ENCODE results near the gene AKR1E2. TPM values are rescaled to one million over a fixed set of nuclear protein-coding genes. Genes with fewer than 3 reads are reported as not detected.

The AKR1E2 gene
- total and polyA plus RNA-seq, 10 of the 15 experiments (the other 5 are each of a cell fraction or from before 2014, with no cell fraction given) = not detected

DNA sequence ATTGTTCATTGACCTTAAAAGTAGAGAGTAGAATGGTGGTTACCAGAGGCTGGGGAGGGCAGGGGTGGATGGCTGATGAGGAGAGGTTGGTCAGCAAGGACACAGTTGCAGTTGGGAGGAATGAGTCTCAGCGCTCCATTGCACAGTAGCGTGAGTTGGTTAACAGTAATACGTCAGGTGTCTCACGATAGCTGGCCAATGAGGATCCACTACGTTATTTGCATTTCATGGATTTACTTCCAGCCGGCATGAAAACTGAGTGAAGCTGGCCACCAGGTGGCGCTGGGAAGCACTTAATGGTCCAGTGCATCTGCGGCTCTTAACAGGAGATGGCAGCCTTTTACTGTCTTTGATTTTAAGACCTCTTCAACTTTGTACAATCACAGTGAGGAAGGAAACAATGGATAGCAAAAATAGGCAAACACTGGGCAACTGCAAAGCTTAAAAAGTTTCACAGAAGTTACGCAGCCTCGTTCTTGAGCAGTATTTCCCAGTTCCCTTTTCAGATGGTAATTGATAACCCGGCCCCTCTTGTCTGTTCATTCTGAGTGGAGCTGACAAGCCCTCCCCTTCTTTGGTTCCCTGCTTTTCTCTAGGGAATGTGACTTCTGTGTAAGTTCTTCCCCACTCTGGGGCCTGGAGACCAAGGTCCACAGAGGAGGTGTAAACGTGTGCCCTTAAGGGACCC is 23.7 kb downstream of the AKR1E2 start (continued):
- TF ChIP-seq, protein P1, sequence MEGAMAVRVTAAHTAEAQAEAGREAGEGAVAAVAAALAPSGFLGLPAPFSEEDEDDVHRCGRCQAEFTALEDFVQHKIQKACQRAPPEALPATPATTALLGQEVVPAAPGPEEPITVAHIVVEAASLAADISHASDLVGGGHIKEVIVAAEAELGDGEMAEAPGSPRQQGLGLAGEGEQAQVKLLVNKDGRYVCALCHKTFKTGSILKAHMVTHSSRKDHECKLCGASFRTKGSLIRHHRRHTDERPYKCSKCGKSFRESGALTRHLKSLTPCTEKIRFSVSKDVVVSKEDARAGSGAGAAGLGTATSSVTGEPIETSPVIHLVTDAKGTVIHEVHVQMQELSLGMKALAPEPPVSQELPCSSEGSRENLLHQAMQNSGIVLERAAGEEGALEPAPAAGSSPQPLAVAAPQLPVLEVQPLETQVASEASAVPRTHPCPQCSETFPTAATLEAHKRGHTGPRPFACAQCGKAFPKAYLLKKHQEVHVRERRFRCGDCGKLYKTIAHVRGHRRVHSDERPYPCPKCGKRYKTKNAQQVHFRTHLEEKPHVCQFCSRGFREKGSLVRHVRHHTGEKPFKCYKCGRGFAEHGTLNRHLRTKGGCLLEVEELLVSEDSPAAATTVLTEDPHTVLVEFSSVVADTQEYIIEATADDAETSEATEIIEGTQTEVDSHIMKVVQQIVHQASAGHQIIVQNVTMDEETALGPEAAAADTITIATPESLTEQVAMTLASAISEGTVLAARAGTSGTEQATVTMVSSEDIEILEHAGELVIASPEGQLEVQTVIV (IDR thresholded peaks at IDR 0.05; ENCODE audit: borderline replicate concordance, partially characterized antibody) = no peak
- TF ChIP-seq NR2C2 (IDR thresholded peaks at IDR 0.05; ENCODE audit: borderline replicate concordance, control insufficient read depth, insufficient read length, low read depth) (no peak), PAX5 (IDR thresholded peaks at IDR 0.05; ENCODE audit: borderline replicate concordance, low read depth, low read length) (peak; percentile 69; the same call in 1 of the 2 replicates), RFX5 (IDR thresholded peaks at IDR 0.05; ENCODE audit: low read depth, low read length) (0 out of 2 replicates have a peak, but pooled peaks have one; percentile 47), NFXL1 (IDR thresholded peaks at IDR 0.05; ENCODE audit: borderline replicate concordance) (no peak), SMARCA5 (IDR thresholded peaks at IDR 0.05) (0 out of 2 replicates have a peak, but pooled peaks have one; percentile 55)
- TF ChIP-seq, protein P2, sequence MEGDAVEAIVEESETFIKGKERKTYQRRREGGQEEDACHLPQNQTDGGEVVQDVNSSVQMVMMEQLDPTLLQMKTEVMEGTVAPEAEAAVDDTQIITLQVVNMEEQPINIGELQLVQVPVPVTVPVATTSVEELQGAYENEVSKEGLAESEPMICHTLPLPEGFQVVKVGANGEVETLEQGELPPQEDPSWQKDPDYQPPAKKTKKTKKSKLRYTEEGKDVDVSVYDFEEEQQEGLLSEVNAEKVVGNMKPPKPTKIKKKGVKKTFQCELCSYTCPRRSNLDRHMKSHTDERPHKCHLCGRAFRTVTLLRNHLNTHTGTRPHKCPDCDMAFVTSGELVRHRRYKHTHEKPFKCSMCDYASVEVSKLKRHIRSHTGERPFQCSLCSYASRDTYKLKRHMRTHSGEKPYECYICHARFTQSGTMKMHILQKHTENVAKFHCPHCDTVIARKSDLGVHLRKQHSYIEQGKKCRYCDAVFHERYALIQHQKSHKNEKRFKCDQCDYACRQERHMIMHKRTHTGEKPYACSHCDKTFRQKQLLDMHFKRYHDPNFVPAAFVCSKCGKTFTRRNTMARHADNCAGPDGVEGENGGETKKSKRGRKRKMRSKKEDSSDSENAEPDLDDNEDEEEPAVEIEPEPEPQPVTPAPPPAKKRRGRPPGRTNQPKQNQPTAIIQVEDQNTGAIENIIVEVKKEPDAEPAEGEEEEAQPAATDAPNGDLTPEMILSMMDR (IDR thresholded peaks at IDR 0.05 in 2 of 3, conservative IDR thresholded peaks at IDR 0.05 in 1 of 3; ENCODE audit: control insufficient read depth in 2 of 3, extremely low read depth in 1 of 3, insufficient read depth in 1 of 3, low read depth in 3 of 3, low read length in 3 of 3) = peak; percentile 84 to 100 (median 99); a peak in 5 of 6 replicates
- TF ChIP-seq, protein P3, sequence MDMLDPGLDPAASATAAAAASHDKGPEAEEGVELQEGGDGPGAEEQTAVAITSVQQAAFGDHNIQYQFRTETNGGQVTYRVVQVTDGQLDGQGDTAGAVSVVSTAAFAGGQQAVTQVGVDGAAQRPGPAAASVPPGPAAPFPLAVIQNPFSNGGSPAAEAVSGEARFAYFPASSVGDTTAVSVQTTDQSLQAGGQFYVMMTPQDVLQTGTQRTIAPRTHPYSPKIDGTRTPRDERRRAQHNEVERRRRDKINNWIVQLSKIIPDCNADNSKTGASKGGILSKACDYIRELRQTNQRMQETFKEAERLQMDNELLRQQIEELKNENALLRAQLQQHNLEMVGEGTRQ (IDR thresholded peaks at IDR 0.05; ENCODE audit: borderline replicate concordance, low read depth, low read length) = no peak

Measured in GM12878 (cell line).